HepG2 (cell line): ENCODE data around the gene PIK3CB. TPM values are rescaled to one million over a fixed set of nuclear protein-coding genes. Genes with fewer than 3 reads are reported as not detected.

ENCODE experiments used
- ARNT2 ChIP-seq: sonication (generic); formaldehyde crosslinking; IDR thresholded peaks from 2 replicates; pipeline ENCODE4 v1.8.0; 2022; ENCODE audit warnings: mild to moderate bottlenecking, low read depth, missing genetic modification reagents, moderate library complexity
- ATF7 ChIP-seq, 2 experiments: fragments of 450-650 bp in 1 of 2; sonication (generic) in 1 of 2; formaldehyde crosslinking in 1 of 2; IDR thresholded peaks; 2 replicates each; pipeline versions ENCODE4 v1.4.0 to v1.6.1; 2016 to 2020; ENCODE audit warnings: antibody characterized with exemption in 1 of 2, mild to moderate bottlenecking in 1 of 2, missing genetic modification reagents in 1 of 2
- FOXK1 ChIP-seq: sonication (generic); formaldehyde crosslinking; IDR thresholded peaks from 2 replicates; pipeline ENCODE4 v1.4.0; 2020; ENCODE audit warnings: low read depth, missing genetic modification reagents, borderline replicate concordance
- JARID2 ChIP-seq: sonication (generic); formaldehyde crosslinking; IDR thresholded peaks from 2 replicates; pipeline ENCODE4 v1.8.1; 2023; ENCODE audit warnings: missing genetic modification reagents, inconsistent platforms; ENCODE audit not compliant: insufficient replicate concordance
- JUND ChIP-seq: sonication (generic); formaldehyde crosslinking; IDR thresholded peaks from 2 replicates; pipeline ENCODE4 v1.8.0; 2022; ENCODE audit warnings: mild to moderate bottlenecking, missing genetic modification reagents
- KAT2B ChIP-seq: fragments of 150-350 bp; IDR thresholded peaks from 2 replicates; pipeline ENCODE4 v1.6.1; 2014; ENCODE audit warnings: low read depth, low read length, borderline replicate concordance
- MAX ChIP-seq: IDR thresholded peaks from 2 replicates; pipeline ENCODE4 v1.6.1; 2012; ENCODE audit warnings: inconsistent platforms
- NCOA2 ChIP-seq: sonication (generic); formaldehyde crosslinking; IDR thresholded peaks from 2 replicates; pipeline ENCODE4 v1.8.0; 2022; ENCODE audit warnings: inconsistent platforms
- SRSF1 ChIP-seq: fragments of 200-400 bp; formaldehyde crosslinking; optimal IDR thresholded peaks from 2 replicates; pipeline ENCODE3; 2017; ENCODE audit warnings: mild to moderate bottlenecking, low read depth, low read length, moderate library complexity
- SRY ChIP-seq: sonication (generic); formaldehyde crosslinking; IDR thresholded peaks from 2 replicates; pipeline ENCODE4 v1.8.0; 2022; ENCODE audit warnings: mild to moderate bottlenecking, missing genetic modification reagents
- TERF1 ChIP-seq: sonication (generic); formaldehyde crosslinking; IDR thresholded peaks from 2 replicates; pipeline ENCODE4 v1.8.0; 2022; ENCODE audit warnings: mild to moderate bottlenecking, missing genetic modification reagents, moderate library complexity
- THAP7 ChIP-seq: sonication (generic); formaldehyde crosslinking; IDR thresholded peaks from 2 replicates; pipeline ENCODE4 v1.8.1; 2023; ENCODE audit warnings: mild to moderate bottlenecking, missing genetic modification reagents
- ZBTB39 ChIP-seq: sonication (generic); formaldehyde crosslinking; IDR thresholded peaks from 2 replicates; pipeline ENCODE4 v1.5.0; 2020; ENCODE audit warnings: missing genetic modification reagents
- ZBTB49 ChIP-seq: sonication (generic); formaldehyde crosslinking; IDR thresholded peaks from 2 replicates; pipeline ENCODE4 v1.4.0; 2020; ENCODE audit warnings: missing genetic modification reagents, borderline replicate concordance
- ZNF253 ChIP-seq: sonication (generic); formaldehyde crosslinking; IDR thresholded peaks from 2 replicates; pipeline ENCODE4 v1.8.0; 2022; ENCODE audit warnings: mild to moderate bottlenecking, missing genetic modification reagents, borderline replicate concordance
- ZNF280B ChIP-seq: sonication (generic); formaldehyde crosslinking; IDR thresholded peaks from 2 replicates; pipeline ENCODE4 v1.5.0; 2020; ENCODE audit warnings: missing genetic modification reagents, mild to moderate bottlenecking, borderline replicate concordance
- ZNF550 ChIP-seq: sonication (generic); formaldehyde crosslinking; IDR thresholded peaks from 2 replicates; pipeline ENCODE4 v1.4.0; 2020; ENCODE audit warnings: mild to moderate bottlenecking, missing genetic modification reagents, borderline replicate concordance
- ZNF598 ChIP-seq: sonication (generic); formaldehyde crosslinking; IDR thresholded peaks from 2 replicates; pipeline ENCODE4 v1.5.1; 2020; ENCODE audit warnings: mild to moderate bottlenecking, missing genetic modification reagents, borderline replicate concordance
- ZNF773 ChIP-seq: sonication (generic); formaldehyde crosslinking; IDR thresholded peaks from 2 replicates; pipeline ENCODE4 v1.4.0; 2020; ENCODE audit warnings: missing genetic modification reagents, borderline replicate concordance
- polyA plus RNA-seq, 8 experiments: library from polyadenylated mRNA; depleted of rRNA in 3 of 8; stranded (reverse) in 7 of 8; unstranded in 1 of 8; fragments of >200 nt; fragmentation: Illumina TruSeq in 4 of 8; extraction: Trizol in 4 of 8; gene quantifications; 2 replicates each; pipeline versions ENCODE4 v1.2.1 to v1.2.3, GENCODE V29; 2011 to 2016; ENCODE audit warnings: low read depth in 4 of 8, missing spikeins in 1 of 8, mixed read lengths in 1 of 8; ENCODE audit not compliant: insufficient read depth in 1 of 8
- total RNA-seq, 5 experiments: library from RNA; depleted of rRNA; stranded (reverse); fragments of >200 nt; fragmentation: Illumina TruSeq; extraction: Trizol; gene quantifications; 2 replicates each; pipeline ENCODE4 v1.2.3, GENCODE V29; 2016; ENCODE audit warnings: low read depth in 1 of 5

Gene PIK3CB
- total and polyA plus RNA-seq, 2 of the 13 experiments (the other 11 are each of a cell fraction or from before 2014, with no cell fraction given): 6.6 to 18.7 TPM

- TF ChIP-seq ZBTB49 (CRISPR knock-in tag) (no peak), THAP7 (CRISPR knock-in tag) (no peak; the same call in 1 of the 2 replicates), NCOA2 (CRISPR knock-in tag) (no peak), MAX (peak; percentile 83), JUND (CRISPR knock-in tag) (no peak), SRY (CRISPR knock-in tag) (peak; percentile 87), ARNT2 (peak; percentile 79), ATF7 (IDR thresholded peaks at IDR 0.05) (no peak), ATF7 (CRISPR knock-in tag; IDR thresholded peaks at IDR 0.05) (no peak), JARID2 (CRISPR knock-in tag) (no peak), FOXK1 (CRISPR knock-in tag) (0 out of 2 replicates have a peak, but pooled peaks have one; percentile 15), ZNF550 (no peak), ZBTB39 (CRISPR knock-in tag) (no peak), ZNF253 (CRISPR knock-in tag) (no peak), ZNF773 (CRISPR knock-in tag) (peak; percentile 52; the same call in 1 of the 2 replicates), KAT2B (no peak), SRSF1 (peak; percentile 10), ZNF598 (CRISPR knock-in tag) (no peak), ZNF280B (CRISPR knock-in tag) (no peak; the same call in 1 of the 2 replicates), TERF1 (CRISPR knock-in tag) (0 out of 2 replicates have a peak, but pooled peaks have one; percentile 39)
Observed at GRCh38 chr3:138834596-138835396, at the start of gene PIK3CB (continued).
